Mononuclear cell (primary cell): ENCODE measurements around the gene DRAP1. TPM values are rescaled to one million over a fixed set of nuclear protein-coding genes. Genes with fewer than 3 reads are reported as not detected.
"Not testable (repeated sequence)": the region's sequence is repeated elsewhere in the genome, so short reads cannot be mapped to it uniquely, and the experiment has no call there.

ENCODE experiments used
- H3K27me3 ChIP-seq: 2 replicates; pipeline ENCODE4 v1.6.0; 2011; ENCODE audit warnings: low read length, control low read depth; ENCODE audit not compliant: insufficient read depth
- H3K4me1 ChIP-seq: 2 replicates; pipeline ENCODE4 v1.5.1; 2011; ENCODE audit warnings: mild to moderate bottlenecking, low read length, control low read depth; ENCODE audit not compliant: insufficient read depth
- H3K4me3 ChIP-seq: 2 replicates; pipeline ENCODE4 v1.5.1; 2011; ENCODE audit warnings: mild to moderate bottlenecking, low read length, moderate library complexity
- H3K9me3 ChIP-seq: 2 replicates; pipeline ENCODE4 v1.5.1; 2011; ENCODE audit warnings: low read depth, mild to moderate bottlenecking, control low read depth, low read length
- total RNA-seq: library from RNA; depleted of rRNA; stranded (reverse); fragments of >200 nt; gene quantifications from one replicate; pipeline ENCODE4 v1.2.3, GENCODE V29; 2012

The DRAP1 gene
- total RNA-seq, 1 donor = 65.6 TPM

- H3K27me3 ChIP-seq = no peaks in the 10 kb centered on the region
- no peaks in the 10 kb centered on the region for H3K9me3 ChIP-seq
- peaks cover 47% of the 10 kb centered on the region for H3K4me1 ChIP-seq
- no peak overlapping the region for H3K4me3 ChIP-seq
These were observed 35.2 kb upstream of the DRAP1 start for GRCh38 chr11:65883786-65884715.

DNA sequence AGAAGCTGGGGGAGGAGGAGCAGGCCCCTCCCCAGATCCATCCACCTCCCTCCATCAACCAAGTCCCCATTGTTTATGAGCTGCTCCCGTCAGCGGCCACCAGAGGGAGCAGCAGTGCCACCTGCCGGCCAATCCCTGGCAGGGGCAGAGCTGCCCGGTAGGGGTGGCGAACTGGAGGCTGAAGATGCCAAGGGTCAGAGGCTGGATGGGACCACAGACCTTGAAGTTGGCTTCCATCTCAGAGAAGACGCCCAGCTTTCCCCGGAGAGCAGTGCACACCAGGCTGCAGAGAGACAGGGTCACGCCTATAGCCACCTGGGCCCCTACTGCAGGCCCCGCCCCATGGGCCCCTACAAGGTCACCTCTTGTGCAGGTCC is 34.5 kb upstream of the DRAP1 start:
- no peaks in the 10 kb centered on the region for H3K9me3 ChIP-seq
- H3K4me3 ChIP-seq = no peak overlapping the region
- H3K27me3 ChIP-seq = no peaks in the 10 kb centered on the region
- peaks cover 47% of the 10 kb centered on the region for H3K4me1 ChIP-seq

DNA sequence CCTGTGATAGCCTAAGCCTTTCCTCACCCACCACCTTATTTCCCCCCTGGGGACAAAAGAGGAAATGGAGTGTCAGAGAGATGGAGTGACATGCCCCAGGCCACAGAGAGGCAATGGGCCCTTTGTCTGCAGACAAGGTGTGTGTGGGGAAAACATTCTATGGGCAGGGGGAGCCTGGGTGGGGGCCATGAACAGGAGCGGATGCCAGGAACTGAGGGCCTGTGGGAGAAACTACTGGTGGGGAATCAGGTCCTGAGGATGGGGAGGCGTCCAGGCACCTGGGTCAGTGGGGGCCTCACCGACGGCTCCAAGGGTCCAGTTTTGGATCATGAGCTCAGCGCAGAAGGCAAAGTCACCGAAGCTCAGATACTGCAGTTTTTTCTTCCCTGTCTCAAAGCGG is 34.0 kb upstream of the DRAP1 start:
- no peak overlapping the region for H3K4me3 ChIP-seq
- peaks cover 47% of the 10 kb centered on the region for H3K4me1 ChIP-seq
- H3K27me3 ChIP-seq = no peaks in the 10 kb centered on the region
- H3K9me3 ChIP-seq = no peaks in the 10 kb centered on the region

- H3K9me3 ChIP-seq = no peaks in the 10 kb centered on the region
These were observed 33.3 kb upstream of the DRAP1 start for GRCh38 chr11:65885808-65886536.

DNA sequence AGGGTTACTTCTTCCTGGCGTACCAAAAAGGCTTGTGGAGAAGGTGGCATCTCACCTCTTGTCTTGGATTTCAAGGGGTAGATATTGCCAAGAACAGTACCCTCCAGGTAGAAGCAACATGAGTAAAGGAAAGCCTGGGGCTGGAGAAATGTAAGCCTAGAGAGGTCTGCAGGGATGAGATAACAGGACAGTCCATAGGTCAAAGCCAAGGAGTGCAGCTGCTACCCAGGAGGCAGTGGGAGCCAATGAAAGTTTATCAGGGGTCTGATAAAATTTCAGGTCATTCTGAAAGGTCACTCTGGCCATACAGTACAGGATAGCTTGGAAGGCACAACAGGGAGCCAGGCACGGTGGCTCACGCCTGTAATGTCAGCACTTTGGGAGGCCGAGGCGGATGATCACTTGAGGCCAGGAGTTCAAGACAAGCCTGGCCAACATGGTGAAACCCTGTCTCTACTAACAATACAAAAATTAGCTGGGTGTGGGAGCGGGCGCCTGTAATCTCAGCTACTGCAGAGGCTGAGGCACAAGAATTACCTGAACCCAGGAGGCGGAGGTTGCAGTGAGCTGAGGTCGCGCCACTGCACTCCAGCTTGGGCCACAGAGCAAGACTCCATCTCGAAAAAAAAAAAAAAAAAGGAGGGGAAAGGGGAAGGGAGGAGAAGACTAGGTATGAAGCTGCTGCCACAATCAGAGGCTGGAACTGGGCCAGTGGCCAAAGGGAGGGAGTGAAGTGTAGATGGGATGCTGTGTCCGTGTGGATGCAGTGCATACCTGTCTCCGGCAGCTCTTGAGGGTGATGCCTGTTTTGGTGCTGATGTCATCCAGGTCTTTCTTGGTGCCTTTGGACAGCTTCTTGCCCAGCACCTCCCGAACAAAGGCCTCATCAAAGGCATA is 32.2 kb upstream of the DRAP1 start:
- H3K27me3 ChIP-seq = no peaks in the 10 kb centered on the region
- peak overlapping the region; percentile 71 for H3K4me3 ChIP-seq
- no peaks in the 10 kb centered on the region for H3K9me3 ChIP-seq
- H3K4me1 ChIP-seq = peaks cover 55% of the 10 kb centered on the region

More at GRCh38 chr11:65885808-65886536, 33.3 kb upstream of the DRAP1 start:
- Histone ChIP-seq H3K4me1 (peaks cover 48% of the 10 kb centered on the region), H3K4me3 (no peak overlapping the region), H3K27me3 (no peaks in the 10 kb centered on the region)

GRCh38 chr11:65887723-65888162 is 31.5 kb upstream of the DRAP1 start:
- Histone ChIP-seq H3K4me3 (peak overlapping the region; percentile 71), H3K9me3 (no peaks in the 10 kb centered on the region), H3K4me1 (peaks cover 61% of the 10 kb centered on the region), H3K27me3 (no peaks in the 10 kb centered on the region)

- Histone ChIP-seq H3K4me1 (peaks cover 67% of the 10 kb centered on the region), H3K27me3 (no peaks in the 10 kb centered on the region), H3K9me3 (no peaks in the 10 kb centered on the region), H3K4me3 (peak within 1 kb of the TSS; percentile 71)
These were observed 30.9 kb upstream of the DRAP1 start, which contains the start of gene FIBP for GRCh38 chr11:65888163-65888814. TSS of gene FIBP (minus strand) at chr11:65888471. CDS start at chr11:65888418, 53 bp downstream.

- Histone ChIP-seq H3K9me3 (no peaks in the 10 kb centered on the region), H3K4me1 (peaks cover 77% of the 10 kb centered on the region), H3K27me3 (no peaks in the 10 kb centered on the region), H3K4me3 (peak within 1 kb of the TSS; percentile 58)
These were observed 28.7 kb upstream of the DRAP1 start, which contains the start of gene CCDC85B for GRCh38 chr11:65890324-65891218. TSS of gene CCDC85B (plus strand) at chr11:65890673. CDS start at chr11:65890784, 111 bp downstream.

DNA sequence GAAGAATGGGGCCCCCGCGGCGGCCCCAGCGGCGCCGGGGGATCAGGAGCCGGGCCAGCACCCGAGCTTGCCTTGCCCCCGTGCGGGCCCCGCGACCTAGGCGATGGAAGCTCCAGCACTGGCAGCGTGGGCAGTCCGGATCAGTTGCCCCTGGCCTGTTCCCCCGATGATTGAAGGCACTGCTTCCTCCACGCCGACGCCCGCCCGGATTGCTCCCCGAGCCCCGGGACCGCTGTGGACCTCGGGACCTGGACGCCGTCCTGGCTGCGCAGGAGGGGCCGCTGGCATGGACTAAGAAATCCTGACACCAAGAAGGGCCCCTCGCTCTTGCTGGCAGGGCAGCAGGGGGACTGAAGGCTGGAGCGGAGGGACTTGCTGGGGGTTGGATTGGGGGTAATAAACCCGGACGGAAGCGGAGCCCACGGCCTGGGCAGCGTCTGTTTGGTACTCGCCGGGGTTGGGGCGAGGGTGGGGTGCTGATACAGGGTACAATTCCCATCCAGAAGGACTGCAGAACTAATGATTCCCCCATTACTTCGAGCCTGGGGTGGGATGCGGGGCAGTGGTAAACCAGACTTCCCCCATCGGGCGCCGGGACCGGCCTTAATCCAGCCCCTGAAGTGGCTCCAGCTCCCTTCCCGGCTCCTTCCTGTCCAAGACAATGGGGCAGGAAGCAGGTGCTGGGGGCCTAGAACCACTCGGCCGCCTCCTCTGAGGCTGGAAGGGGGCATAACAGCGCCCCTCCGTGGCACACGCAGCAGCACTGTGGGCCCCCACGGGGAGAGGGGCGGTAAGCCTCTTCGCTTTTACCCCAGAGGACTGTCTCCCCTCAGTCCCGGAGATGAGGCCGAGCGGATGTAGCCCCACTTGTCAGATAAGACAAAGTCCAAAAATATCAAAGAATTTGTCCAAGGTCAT is 27.7 kb upstream of the DRAP1 start:
- Histone ChIP-seq H3K4me3 (peak overlapping the region; percentile 58), H3K4me1 (peaks cover 77% of the 10 kb centered on the region), H3K9me3 (no peaks in the 10 kb centered on the region), H3K27me3 (no peaks in the 10 kb centered on the region)

DNA sequence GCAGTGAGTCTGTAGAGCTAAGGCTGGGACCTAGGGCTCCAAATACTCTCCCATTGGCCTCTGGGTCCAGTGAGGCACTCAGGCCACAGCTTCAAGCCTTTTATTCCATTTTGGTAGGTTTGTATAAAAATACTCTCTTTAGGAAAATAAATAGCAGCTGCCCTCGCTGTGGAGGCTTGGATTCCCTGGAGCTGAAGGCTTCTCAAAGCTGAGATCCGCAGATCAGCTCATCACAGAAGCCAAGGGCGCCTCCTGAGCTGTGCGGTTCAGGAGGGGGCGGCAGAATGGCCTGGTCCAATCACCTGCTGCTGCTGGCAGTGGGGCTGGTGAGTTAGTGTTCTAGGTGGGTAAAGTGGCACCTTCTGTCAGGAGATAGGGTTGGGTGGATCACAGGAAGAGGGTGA is 27.1 kb upstream of the DRAP1 start:
- not testable (repeated sequence) for H3K27me3 ChIP-seq, H3K9me3 ChIP-seq
- Histone ChIP-seq H3K4me3 (peak overlapping the region; percentile 58), H3K4me1 (peaks cover 72% of the 10 kb centered on the region)

DNA sequence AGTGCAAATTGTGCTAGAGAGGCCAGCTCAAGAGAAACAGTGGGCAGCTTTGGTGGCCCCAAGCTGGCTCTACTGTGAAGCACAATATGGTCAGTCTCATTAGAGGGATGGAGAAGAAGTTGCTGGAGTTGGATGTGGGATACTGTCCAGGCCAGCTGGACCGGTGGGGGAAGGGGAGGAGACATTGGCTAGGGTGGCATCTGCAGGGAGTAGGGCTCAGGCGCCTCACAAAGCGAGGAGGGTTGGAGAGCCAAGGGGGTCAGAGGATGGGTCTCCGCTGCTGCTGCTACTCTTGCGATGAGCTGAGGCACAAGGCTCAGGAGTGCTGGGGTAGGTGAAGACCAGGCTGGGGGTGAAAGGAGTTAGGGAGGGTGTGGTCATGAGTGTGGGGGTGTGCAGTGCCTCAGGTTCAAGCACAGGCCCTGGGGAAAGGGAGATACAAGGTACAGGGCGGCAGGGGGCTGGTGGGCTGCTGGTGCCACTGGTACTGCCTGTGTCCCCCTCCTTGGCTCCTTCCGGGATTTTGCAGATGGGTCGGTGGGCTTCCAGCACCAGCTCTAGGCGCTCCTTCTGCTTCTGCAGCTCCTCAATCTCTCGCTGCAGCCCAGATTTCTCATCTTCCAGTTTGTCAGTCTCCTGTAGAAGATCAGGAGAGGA is 26.4 kb upstream of the DRAP1 start:
- Histone ChIP-seq H3K27me3 (no peaks in the 10 kb centered on the region), H3K4me3 (no peak overlapping the region), H3K4me1 (peaks cover 65% of the 10 kb centered on the region), H3K9me3 (no peaks in the 10 kb centered on the region)

- no peaks in the 10 kb centered on the region for H3K9me3 ChIP-seq
- peak overlapping the region; percentile 27 for H3K4me3 ChIP-seq
- peaks cover 66% of the 10 kb centered on the region for H3K4me1 ChIP-seq
- H3K27me3 ChIP-seq = peaks cover 2% of the 10 kb centered on the region
These were observed 25.1 kb upstream of the DRAP1 start for GRCh38 chr11:65894034-65894591.
